K562 (cell line): ENCODE data around the gene ZNF792. TPM values are rescaled to one million over a fixed set of nuclear protein-coding genes. Genes with fewer than 3 reads are reported as not detected.
"Not testable (repeated sequence)": the region's sequence is repeated elsewhere in the genome, so short reads cannot be mapped to it uniquely, and the experiment has no call there.

Experiments
- ATAC-seq: fragments of 200-7000 bp; cut with Tn5 transposase; 3 replicates; pipeline ENCODE4 v1.9.1; 2020; ENCODE audit warnings: moderate library complexity
- BruUV-seq: library from RNA; stranded (reverse); fragments of 400-500 nt; replicated peaks from 2 replicates; lab custom pipeline; 2021; lab: Mats Ljungman, UMichigan
- CTCF ChIA-PET: fragments of 300-600 bp; formaldehyde crosslinking; extraction: SDS; loops from one replicate; lab custom pipeline; 2021; ENCODE audit warnings: low intra/inter-chr PET ratio; lab: Yijun Ruan, JAX
- POLR2A ChIA-PET: fragments of 300-600, 350-650 bp; sonication (Branson Sonifier 250); formaldehyde crosslinking; extraction: SDS; loops from one replicate; lab custom pipeline; 2021; ENCODE audit warnings: antibody characterized with exemption, inconsistent platforms; lab: Yijun Ruan, JAX
- DNase-seq, 4 experiments: peaks; one replicate each; pipeline versions ENCODE4 v3.0.0 to v3.0.0-alpha.2; 2011 to 2018; ENCODE audit warnings: low spot score in 3 of 4, mixed read lengths in 3 of 4; ENCODE audit errors: extremely low read depth in 1 of 4
- FAIRE-seq: peaks from 2 replicates; lab custom pipeline; 2011; peaks lifted over from hg19 to GRCh38; lab: Jason Lieb, UNC
- H2AFZ ChIP-seq: 2 replicates; pipeline ENCODE4 v1.6.0; 2011; ENCODE audit warnings: low read depth, low read length, control low read depth, inconsistent platforms
- H3K27ac ChIP-seq: fragments of 200-600 bp; 3 replicates; pipeline ENCODE4 v1.8.0; 2011; ENCODE audit warnings: low read depth, mild to moderate bottlenecking, control low read depth, inconsistent platforms, low read length, moderate library complexity, mixed read lengths; ENCODE audit errors: extremely low read depth
- H3K27me3 ChIP-seq, 2 experiments: fragments of 300-600 bp in 1 of 2; 2 replicates in 1 of 2; 3 replicates in 1 of 2; pipeline versions ENCODE4 v1.6.0 to v1.8.0; 2011; ENCODE audit warnings: inconsistent platforms in 2 of 2, low read length in 2 of 2, mild to moderate bottlenecking in 1 of 2, mixed read lengths in 1 of 2, moderate library complexity in 1 of 2; ENCODE audit not compliant: control insufficient read depth in 2 of 2, insufficient read depth in 2 of 2
- H3K36me3 ChIP-seq: fragments of 300-600 bp; 3 replicates; pipeline ENCODE4 v1.8.0; 2011; ENCODE audit warnings: mild to moderate bottlenecking, low read length, inconsistent platforms; ENCODE audit not compliant: control insufficient read depth, insufficient read depth
- H3K4me1 ChIP-seq, 2 experiments: fragments of 200-600 bp in 1 of 2; replicated peaks in 1 of 2; 2 replicates in 1 of 2; 3 replicates in 1 of 2; pipeline versions ENCODE4 v1.5.1 to v1.8.0; 2011; ENCODE audit warnings: inconsistent platforms in 2 of 2, low read length in 2 of 2, mild to moderate bottlenecking in 1 of 2, mixed read lengths in 1 of 2, moderate library complexity in 1 of 2; ENCODE audit not compliant: control insufficient read depth in 2 of 2, insufficient read depth in 2 of 2
- H3K4me2 ChIP-seq: 2 replicates; pipeline ENCODE4 v1.6.1; 2011; ENCODE audit warnings: low read length, control low read depth, inconsistent platforms, mixed read lengths; ENCODE audit not compliant: insufficient read depth
- H3K4me3 ChIP-seq: fragments of 200-600 bp; sonication (generic), shearing (Covaris generic); 2 replicates; pipeline ENCODE4 v1.5.1; 2016; ENCODE audit warnings: control low read depth, inconsistent platforms
- H3K79me2 ChIP-seq: fragments of 200-600 bp; 3 replicates; pipeline ENCODE4 v1.8.0; 2011; ENCODE audit warnings: low read length, inconsistent platforms; ENCODE audit not compliant: control insufficient read depth, insufficient read depth
- H3K9ac ChIP-seq, 2 experiments: 2 replicates each; pipeline versions ENCODE4 v1.6.0 to v1.6.1; 2011; ENCODE audit warnings: low read depth in 2 of 2, low read length in 2 of 2, control low read depth in 1 of 2, inconsistent platforms in 1 of 2, mild to moderate bottlenecking in 1 of 2, mixed read lengths in 1 of 2; ENCODE audit not compliant: insufficient read depth in 1 of 2
- H3K9me1 ChIP-seq: one replicate; pipeline ENCODE4 v1.6.0; 2011; ENCODE audit warnings: inconsistent platforms, mild to moderate bottlenecking, low read length, moderate library complexity; ENCODE audit not compliant: control insufficient read depth, insufficient read depth
- H3K9me3 ChIP-seq: replicated peaks from 2 replicates; pipeline ENCODE4 v1.5.1; 2011; ENCODE audit warnings: low read depth, low read length, inconsistent platforms; ENCODE audit not compliant: control insufficient read depth, insufficient read depth
- H4K20me1 ChIP-seq: replicated peaks from 2 replicates; pipeline ENCODE4 v1.6.1; 2011; ENCODE audit warnings: low read length, inconsistent platforms, mixed read lengths; ENCODE audit not compliant: control insufficient read depth, insufficient read depth
- MEIS2 ChIP-seq: fragments of 450-650 bp; IDR thresholded peaks from 2 replicates; pipeline ENCODE4 v1.6.1; 2014; ENCODE audit warnings: mild to moderate bottlenecking; ENCODE audit not compliant: partially characterized antibody
- SREBF1 ChIP-seq: fragments of 150-350 bp; IDR thresholded peaks from 2 replicates; pipeline ENCODE4 v1.6.1; 2014; ENCODE audit warnings: antibody characterized with exemption, low read depth, low read length, borderline replicate concordance
- WGBS: fragments of 100-300 bp; shearing (Covaris generic); methylation state at CpG from one replicate; pipeline ENCODE4 v1.1.6; 2016; ENCODE audit warnings: low coverage, mixed read lengths; ENCODE audit not compliant: insufficient coverage; ENCODE audit errors: missing lambda C conversion rate; 5-methylcytosine and 5-hydroxymethylcytosine counted together
- in situ Hi-C: fragments of 300-500 bp; cut with MboI; formaldehyde crosslinking; loops from 4 replicates; pipeline ENCODE4 v1.15.0; 2018; ENCODE audit warnings: inconsistent platforms, mixed read lengths
- intact Hi-C: fragments of 100-400 bp; cut with micrococcal nuclease; formaldehyde crosslinking; loops from 2 replicates; pipeline ENCODE4 v1.14.2; 2022
- polyA plus RNA-seq, 8 experiments: library from polyadenylated mRNA; depleted of rRNA in 4 of 8; stranded (reverse) in 5 of 8; unstranded in 3 of 8; fragments of >200 nt; fragmentation: Nextera tagmentation in 2 of 8; fragmentation: Illumina TruSeq in 1 of 8; extraction: Ambion mirVana in 2 of 8; extraction: Trizol in 1 of 8; gene quantifications; 2 replicates each; pipeline versions ENCODE4 v1.2.1 to v1.2.3, GENCODE V29; 2011 to 2014; ENCODE audit warnings: inconsistent platforms in 1 of 8, missing spikeins in 1 of 8
- total RNA-seq, 7 experiments: library from RNA; depleted of rRNA in 6 of 7; stranded (reverse); fragments of >200 nt in 6 of 7; fragmentation: Illumina TruSeq in 2 of 7; extraction: Trizol in 2 of 7; gene quantifications; 2 replicates each; pipeline versions ENCODE4 v1.2.1 to v1.2.3, GENCODE V29; 2011 to 2021; ENCODE audit warnings: low replicate concordance in 1 of 7

ZNF792 gene
- total and polyA plus RNA-seq, 9 of the 15 experiments (the other 6 are each of a cell fraction or from before 2014, with no cell fraction given): 3.3 to 16.5 (median 10.4) TPM

DNA sequence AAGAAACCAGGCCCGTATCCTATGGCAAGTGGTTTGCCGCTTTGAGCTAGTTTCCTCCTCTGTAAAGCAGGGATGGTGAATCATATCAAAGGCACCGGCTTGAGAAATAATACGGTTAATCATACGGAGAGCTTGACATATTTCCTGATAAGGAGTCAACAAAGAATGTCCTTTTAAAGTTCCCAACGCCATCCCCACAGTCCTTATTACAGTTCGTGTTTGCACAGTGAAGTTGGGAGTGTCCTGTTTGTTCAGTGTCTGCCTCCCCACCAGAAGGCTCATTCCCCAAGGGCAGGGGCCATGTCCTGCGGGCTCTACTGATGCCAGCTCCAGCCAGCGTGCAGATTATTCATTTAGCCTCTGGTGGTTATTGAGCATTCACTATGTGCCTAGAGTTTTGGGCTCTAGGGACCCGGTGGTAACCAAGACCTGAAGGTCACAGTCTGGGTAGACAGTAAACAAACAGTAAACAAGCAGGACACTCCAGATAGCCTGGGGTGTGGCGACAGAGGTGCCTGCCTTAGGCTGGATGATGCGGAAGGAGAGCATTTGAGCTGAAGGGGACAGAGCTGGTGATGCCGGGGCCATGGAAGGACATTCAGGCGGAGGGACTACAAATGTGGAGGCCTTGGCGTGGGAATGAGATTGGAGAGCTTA, 42.4 kb upstream of the ZNF792 start:
- Histone ChIP-seq H3K79me2 (peaks cover 51% of the 10 kb centered on the region), H2AFZ (no peak overlapping the region), H3K9me3 (no peaks in the 10 kb centered on the region), H3K9me1 (no peaks in the 10 kb centered on the region), H3K4me1 (peaks cover 19 to 40% of the 10 kb centered on the region in 2 experiments), H3K4me3 (no peak overlapping the region), H3K4me2 (no peak overlapping the region), H3K27me3 (no peaks in the 10 kb centered on the region), H3K36me3 (peaks cover 76% of the 10 kb centered on the region; the same call in 2 of the 3 replicates), H3K9ac (peak overlapping the region in 1 of 2 experiments; percentile 36; a peak in 1 of 4 replicates), H4K20me1 (peaks cover 6% of the 10 kb centered on the region), H3K27ac (no peak overlapping the region)
- 79% methylated on average over 15 of the region's 15 CpGs for whole genome bisulfite sequencing
- intact Hi-C loops: no loop called here
- in situ Hi-C loops: no loop called here
- TF ChIP-seq SREBF1 (no peak), MEIS2 (peak; percentile 28)
- BruUV-seq: no TSS peak
- ChIA-PET POLR2A (interaction anchor here (0.6 to 1.3 kb wide), 5 partner anchors 8 to 213 kb away, joined by 3 to 4 read pairs (median 4); no protein-coding TSS in a partner anchor), CTCF (no interaction called here)
- no peak for ATAC-seq
- peak; percentile 15 for FAIRE-seq
- no peak for DNase-seq

GRCh38 chr19:35006007-35006341, 41.9 kb upstream of the ZNF792 start:
- intact Hi-C loops, H3K9me3 ChIP-seq, H3K4me3 ChIP-seq, H3K27me3 ChIP-seq, BruUV-seq, DNase-seq, H3K9ac ChIP-seq, ATAC-seq, H3K27ac ChIP-seq, in situ Hi-C loops, H2AFZ ChIP-seq, FAIRE-seq, H3K9me1 ChIP-seq, CTCF ChIA-PET, H3K4me2 ChIP-seq, H4K20me1 ChIP-seq: not testable (repeated sequence)
- 97% methylated on average over 6 of the region's 6 CpGs for WGBS
- POLR2A ChIA-PET: interaction anchor here (0.6 to 1.3 kb wide), 5 partner anchors 9 to 212 kb away, joined by 3 to 4 read pairs (median 4); no protein-coding TSS in a partner anchor
- Histone ChIP-seq H3K36me3 (peaks cover 71% of the 10 kb centered on the region; the same call in 2 of the 3 replicates), H3K79me2 (peaks cover 56% of the 10 kb centered on the region), H3K4me1 (peaks cover 19 to 43% of the 10 kb centered on the region in 2 experiments)
